Adrenal gland (tissue), 5 donors: ENCODE results near the gene DHRS4L2.

Experiments
- CTCF ChIP-seq, 6 experiments: fragments of 450-650 bp in 4 of 6; fragments of 200-600 bp in 2 of 6; sonication (generic) in 1 of 6; IDR thresholded peaks; 1 replicate in 5 of 6; 2 replicates in 1 of 6; pipeline versions ENCODE4 v1.5.1 to v1.8.0; 2016 to 2021; ENCODE audit warnings: antibody characterized with exemption in 6 of 6, mild to moderate bottlenecking in 2 of 6, moderate library complexity in 1 of 6
- POLR2A ChIP-seq, 2 donors: fragments of 450-650 bp; IDR thresholded peaks; one replicate each; pipeline ENCODE4 v1.6.1; 2017; ENCODE audit warnings: antibody characterized with exemption in 2 of 2, mild to moderate bottlenecking in 2 of 2, moderate library complexity in 1 of 2
- donor health status: DM: no; HTN: no; CAD: no.

- TF ChIP-seq CTCF (IDR thresholded peaks at IDR 0.05), result no peak
- no peak for TF ChIP-seq POLR2A (IDR thresholded peaks at IDR 0.05)
Measured at GRCh38 chr14:23950411-23951135, 38.2 kb upstream of the DHRS4L2 start.
